ENCODE data around the gene GDE1.
A peak's percentile ranks its signal among the peaks of the same experiment; 100 is the strongest.

GDE1 gene

GRCh38 chr16:19521471-19522396 is at the start of gene GDE1:
TSS of gene GDE1 (minus strand) at chr16:19522098. CDS start at chr16:19521964, 134 bp downstream.
- peak within 1 kb of the TSS; percentile 85 to 95 for H3K4me3 ChIP-seq (ENCODE audit: low read length in 2 of 2)
- H3K27ac ChIP-seq (ENCODE audit: low read length): peak within 1 kb of the TSS; percentile 86
- H3K36me3 ChIP-seq (ENCODE audit: control insufficient read depth in 2 of 2, insufficient read depth in 2 of 2, low read length in 2 of 2): peaks cover 1 to 3% of the 10 kb centered on the region in 2 donors
- H3K9me3 ChIP-seq (ENCODE audit: control insufficient read depth in 2 of 2, low read length in 2 of 2): no peaks in the 10 kb centered on the region
- peaks cover 35% of the 10 kb centered on the region for H3K4me1 ChIP-seq (ENCODE audit: control insufficient read depth, insufficient read depth, low read length)
- H3K9ac ChIP-seq (ENCODE audit: low read length in 2 of 2): peak within 1 kb of the TSS; percentile 86
- H3K27me3 ChIP-seq (ENCODE audit: control insufficient read depth in 1 of 2, insufficient read depth in 2 of 2, low read length in 2 of 2): no peaks in the 10 kb centered on the region

- H3K9ac ChIP-seq (ENCODE audit: low read length in 2 of 2): no peak overlapping the region
- H3K4me3 ChIP-seq (ENCODE audit: low read length in 2 of 2): no peak overlapping the region
- peaks cover 24 to 38% of the 10 kb centered on the region in 2 donors for H3K36me3 ChIP-seq (ENCODE audit: control insufficient read depth in 2 of 2, insufficient read depth in 2 of 2, low read length in 2 of 2)
- no peaks in the 10 kb centered on the region for H3K27me3 ChIP-seq (ENCODE audit: control insufficient read depth in 1 of 2, insufficient read depth in 2 of 2, low read length in 2 of 2)
- no peak overlapping the region for H3K27ac ChIP-seq (ENCODE audit: low read length)
- H3K4me1 ChIP-seq (ENCODE audit: control insufficient read depth, insufficient read depth, low read length): no peaks in the 10 kb centered on the region
- no peaks in the 10 kb centered on the region for H3K9me3 ChIP-seq (ENCODE audit: control insufficient read depth in 2 of 2, low read length in 2 of 2)
Measured at GRCh38 chr16:19567560-19567959, 45.7 kb upstream of the GDE1 start.

GRCh38 chr16:19566362-19566761 is 44.5 kb upstream of the GDE1 start:
- H3K9me3 ChIP-seq (ENCODE audit: control insufficient read depth in 2 of 2, low read length in 2 of 2): no peaks in the 10 kb centered on the region

GRCh38 chr16:19563377-19563776 is 41.5 kb upstream of the GDE1 start:
- no peak overlapping the region for H3K9ac ChIP-seq (ENCODE audit: low read length in 2 of 2)
- no peaks in the 10 kb centered on the region for H3K9me3 ChIP-seq (ENCODE audit: control insufficient read depth in 2 of 2, low read length in 2 of 2)
- H3K36me3 ChIP-seq (ENCODE audit: control insufficient read depth in 2 of 2, insufficient read depth in 2 of 2, low read length in 2 of 2): peaks cover 14 to 22% of the 10 kb centered on the region in 2 donors
- H3K4me3 ChIP-seq (ENCODE audit: low read length in 2 of 2): no peak overlapping the region
- no peaks in the 10 kb centered on the region for H3K27me3 ChIP-seq (ENCODE audit: control insufficient read depth in 1 of 2, insufficient read depth in 2 of 2, low read length in 2 of 2)
- no peak overlapping the region for H3K27ac ChIP-seq (ENCODE audit: low read length)
- no peaks in the 10 kb centered on the region for H3K4me1 ChIP-seq (ENCODE audit: control insufficient read depth, insufficient read depth, low read length)

More at GRCh38 chr16:19566362-19566761, 44.5 kb upstream of the GDE1 start:
- H3K27me3 ChIP-seq (ENCODE audit: control insufficient read depth in 1 of 2, insufficient read depth in 2 of 2, low read length in 2 of 2): no peaks in the 10 kb centered on the region
- no peak overlapping the region for H3K9ac ChIP-seq (ENCODE audit: low read length in 2 of 2)
- peaks cover 21 to 35% of the 10 kb centered on the region in 2 donors for H3K36me3 ChIP-seq (ENCODE audit: control insufficient read depth in 2 of 2, insufficient read depth in 2 of 2, low read length in 2 of 2)
- no peak overlapping the region for H3K27ac ChIP-seq (ENCODE audit: low read length)
- no peaks in the 10 kb centered on the region for H3K4me1 ChIP-seq (ENCODE audit: control insufficient read depth, insufficient read depth, low read length)
- H3K4me3 ChIP-seq (ENCODE audit: low read length in 2 of 2): no peak overlapping the region

- Histone ChIP-seq H3K27me3 (ENCODE audit: control insufficient read depth in 1 of 2, insufficient read depth in 2 of 2, low read length in 2 of 2) (no peaks in the 10 kb centered on the region), H3K36me3 (ENCODE audit: control insufficient read depth in 2 of 2, insufficient read depth in 2 of 2, low read length in 2 of 2) (peaks cover under 1 to 6% of the 10 kb centered on the region in 2 donors), H3K4me3 (ENCODE audit: low read length in 2 of 2) (no peak overlapping the region), H3K9me3 (ENCODE audit: control insufficient read depth in 2 of 2, low read length in 2 of 2) (no peaks in the 10 kb centered on the region), H3K9ac (ENCODE audit: low read length in 2 of 2) (no peak overlapping the region), H3K27ac (ENCODE audit: low read length) (no peak overlapping the region), H3K4me1 (ENCODE audit: control insufficient read depth, insufficient read depth, low read length) (peaks cover 6% of the 10 kb centered on the region)
Measured at GRCh38 chr16:19560078-19560477, 38.2 kb upstream of the GDE1 start.

GRCh38 chr16:19559242-19559910 is 37.5 kb upstream of the GDE1 start:
- no peak overlapping the region for H3K9ac ChIP-seq (ENCODE audit: low read length in 2 of 2)
- peaks cover 6% of the 10 kb centered on the region for H3K4me1 ChIP-seq (ENCODE audit: control insufficient read depth, insufficient read depth, low read length)
- H3K27ac ChIP-seq (ENCODE audit: low read length): no peak overlapping the region
- H3K36me3 ChIP-seq (ENCODE audit: control insufficient read depth in 2 of 2, insufficient read depth in 2 of 2, low read length in 2 of 2): no peaks in the 10 kb centered on the region
- H3K4me3 ChIP-seq (ENCODE audit: low read length in 2 of 2): no peak overlapping the region
- H3K27me3 ChIP-seq (ENCODE audit: control insufficient read depth in 1 of 2, insufficient read depth in 2 of 2, low read length in 2 of 2): no peaks in the 10 kb centered on the region
- no peaks in the 10 kb centered on the region for H3K9me3 ChIP-seq (ENCODE audit: control insufficient read depth in 2 of 2, low read length in 2 of 2)

GRCh38 chr16:19555938-19556771 is 34.3 kb upstream of the GDE1 start:
- Histone ChIP-seq H3K36me3 (ENCODE audit: control insufficient read depth in 2 of 2, insufficient read depth in 2 of 2, low read length in 2 of 2) (peaks cover 3% of the 10 kb centered on the region in 2 donors), H3K9ac (ENCODE audit: low read length in 2 of 2) (peak overlapping the region; percentile 94 to 97), H3K27ac (ENCODE audit: low read length) (peak overlapping the region; percentile 90), H3K27me3 (ENCODE audit: control insufficient read depth in 1 of 2, insufficient read depth in 2 of 2, low read length in 2 of 2) (no peaks in the 10 kb centered on the region), H3K9me3 (ENCODE audit: control insufficient read depth in 2 of 2, low read length in 2 of 2) (no peaks in the 10 kb centered on the region), H3K4me3 (ENCODE audit: low read length in 2 of 2) (peak overlapping the region; percentile 87 to 94), H3K4me1 (ENCODE audit: control insufficient read depth, insufficient read depth, low read length) (peaks cover 6% of the 10 kb centered on the region)

- Histone ChIP-seq H3K4me1 (ENCODE audit: control insufficient read depth, insufficient read depth, low read length) (peaks cover 6% of the 10 kb centered on the region), H3K36me3 (ENCODE audit: control insufficient read depth in 2 of 2, insufficient read depth in 2 of 2, low read length in 2 of 2) (peaks cover 3 to 4% of the 10 kb centered on the region in 2 donors), H3K9me3 (ENCODE audit: control insufficient read depth in 2 of 2, low read length in 2 of 2) (no peaks in the 10 kb centered on the region), H3K9ac (ENCODE audit: low read length in 2 of 2) (peak within 1 kb of the TSS; percentile 97), H3K27ac (ENCODE audit: low read length) (peak within 1 kb of the TSS; percentile 90), H3K4me3 (ENCODE audit: low read length in 2 of 2) (peak within 1 kb of the TSS; percentile 94 to 98), H3K27me3 (ENCODE audit: control insufficient read depth in 1 of 2, insufficient read depth in 2 of 2, low read length in 2 of 2) (no peaks in the 10 kb centered on the region)
Measured at GRCh38 chr16:19555186-19555937, 33.5 kb upstream of the GDE1 start, which contains the start of gene VPS35L. TSS of gene VPS35L (plus strand) at chr16:19555703. CDS start at chr16:19555730, 27 bp downstream.

GRCh38 chr16:19549673-19550072 is 27.8 kb upstream of the GDE1 start:
- H3K9me3 ChIP-seq (ENCODE audit: control insufficient read depth in 2 of 2, low read length in 2 of 2): no peaks in the 10 kb centered on the region
- no peak overlapping the region for H3K27ac ChIP-seq (ENCODE audit: low read length)
- no peak overlapping the region for H3K4me3 ChIP-seq (ENCODE audit: low read length in 2 of 2)
- H3K9ac ChIP-seq (ENCODE audit: low read length in 2 of 2): no peak overlapping the region
- H3K27me3 ChIP-seq (ENCODE audit: control insufficient read depth in 1 of 2, insufficient read depth in 2 of 2, low read length in 2 of 2): no peaks in the 10 kb centered on the region
- peaks cover 7% of the 10 kb centered on the region in 2 donors for H3K36me3 ChIP-seq (ENCODE audit: control insufficient read depth in 2 of 2, insufficient read depth in 2 of 2, low read length in 2 of 2)
- H3K4me1 ChIP-seq (ENCODE audit: control insufficient read depth, insufficient read depth, low read length): no peaks in the 10 kb centered on the region

Measured in stomach smooth muscle (tissue), 2 donors.